DND-41 (cell line): ENCODE measurements around the gene KANSL1.

Source experiments
- ATAC-seq: fragments of 200-7000 bp; cut with Tn5 transposase; 3 replicates; pipeline ENCODE4 v1.9.1; 2021; ENCODE audit warnings: low read depth; ENCODE audit not compliant: insufficient read depth
- DNase-seq: peaks from one replicate; pipeline ENCODE4 v3.0.0-alpha.2; 2020
- H2AFZ ChIP-seq: 2 replicates; pipeline ENCODE4 v1.6.0; 2012; ENCODE audit warnings: low read depth, low read length
- H3K27ac ChIP-seq: 2 replicates; pipeline ENCODE4 v1.5.1; 2012; ENCODE audit warnings: low read length, inconsistent platforms
- H3K27me3 ChIP-seq: fragments of 200-600 bp; sonication (generic); 2 replicates; pipeline ENCODE4 v1.6.0; 2012; ENCODE audit warnings: low read length, mild to moderate bottlenecking, inconsistent platforms; ENCODE audit not compliant: insufficient read depth, poor library complexity
- H3K36me3 ChIP-seq: 2 replicates; pipeline ENCODE4 v1.5.1; 2012; ENCODE audit warnings: low read length, inconsistent platforms; ENCODE audit not compliant: insufficient read depth
- H3K4me1 ChIP-seq: 2 replicates; pipeline ENCODE4 v1.5.1; 2012; ENCODE audit warnings: mild to moderate bottlenecking, low read length; ENCODE audit not compliant: insufficient read depth
- H3K4me2 ChIP-seq: 2 replicates; pipeline ENCODE4 v1.6.0; 2012; ENCODE audit warnings: mild to moderate bottlenecking, moderate library complexity, low read length, inconsistent platforms; ENCODE audit not compliant: insufficient read depth
- H3K4me3 ChIP-seq, 2 experiments: fragments of 200-600 bp in 1 of 2; shearing (Covaris generic) in 1 of 2; 2 replicates each; pipeline ENCODE4 v1.5.1; 2012 to 2016; ENCODE audit warnings: inconsistent platforms in 2 of 2, low read length in 2 of 2, mild to moderate bottlenecking in 2 of 2, low read depth in 1 of 2, moderate library complexity in 1 of 2
- H3K79me2 ChIP-seq: 2 replicates; pipeline ENCODE4 v1.6.0; 2012; ENCODE audit warnings: low read length, inconsistent platforms; ENCODE audit not compliant: insufficient read depth
- H3K9ac ChIP-seq: 2 replicates; pipeline ENCODE4 v1.6.0; 2012; ENCODE audit warnings: low read depth, mild to moderate bottlenecking, inconsistent platforms, low read length, moderate library complexity
- H3K9me3 ChIP-seq: 2 replicates; pipeline ENCODE4 v1.5.1; 2012; ENCODE audit warnings: low read length, moderate library complexity, mild to moderate bottlenecking, inconsistent platforms; ENCODE audit not compliant: insufficient read depth, severe bottlenecking
- H4K20me1 ChIP-seq: 2 replicates; pipeline ENCODE4 v1.6.0; 2012; ENCODE audit warnings: low read length; ENCODE audit not compliant: insufficient read depth
- CTCF ChIP-seq: IDR thresholded peaks from 2 replicates; pipeline ENCODE4 v1.5.1; 2012; ENCODE audit warnings: borderline replicate concordance, low read length, moderate library complexity, mild to moderate bottlenecking; ENCODE audit not compliant: poor library complexity, severe bottlenecking; ENCODE audit errors: extremely low read depth
- EZH2 ChIP-seq: IDR thresholded peaks from 3 replicates; pipeline ENCODE4 v1.6.1; 2012; ENCODE audit warnings: borderline replicate concordance, low read depth, mild to moderate bottlenecking, moderate library complexity, low read length, inconsistent platforms; ENCODE audit not compliant: severe bottlenecking

KANSL1 gene

GRCh38 chr17:46109603-46110189, 83.5 kb downstream of the KANSL1 start:
- no peaks in the 10 kb centered on the region for H3K27me3 ChIP-seq
- H3K4me3 ChIP-seq = no peak overlapping the region
- H4K20me1 ChIP-seq = peaks cover 92% of the 10 kb centered on the region
- TF ChIP-seq CTCF (no peak), EZH2 (no peak)
- H2AFZ ChIP-seq = no peak overlapping the region
- no peak overlapping the region for H3K9ac ChIP-seq
- DNase-seq (no peak), ATAC-seq (no peak)
- peaks cover 99% of the 10 kb centered on the region for H3K79me2 ChIP-seq
- H3K9me3 ChIP-seq = no peaks in the 10 kb centered on the region
- no peak overlapping the region for H3K4me2 ChIP-seq
- H3K27ac ChIP-seq = no peak overlapping the region
- H3K4me1 ChIP-seq = no peaks in the 10 kb centered on the region
- peaks cover 4% of the 10 kb centered on the region; the same call in 1 of the 2 replicates for H3K36me3 ChIP-seq

GRCh38 chr17:46108550-46109110, 84.6 kb downstream of the KANSL1 start:
- DNase-seq (no peak), ATAC-seq (no peak)
- Histone ChIP-seq H3K27me3 (no peaks in the 10 kb centered on the region), H3K9ac (no peak overlapping the region), H2AFZ (no peak overlapping the region), H4K20me1 (peaks cover 91% of the 10 kb centered on the region), H3K79me2 (peaks cover 99% of the 10 kb centered on the region), H3K9me3 (no peaks in the 10 kb centered on the region), H3K27ac (no peak overlapping the region), H3K4me3 (no peak overlapping the region), H3K4me1 (no peaks in the 10 kb centered on the region), H3K4me2 (no peak overlapping the region), H3K36me3 (peaks cover 4% of the 10 kb centered on the region; the same call in 1 of the 2 replicates)
- TF ChIP-seq EZH2 = no peak
- no peak for TF ChIP-seq CTCF

GRCh38 chr17:46108120-46108519, 85.1 kb downstream of the KANSL1 start:
- H4K20me1 ChIP-seq = peaks cover 92% of the 10 kb centered on the region
- ATAC-seq (no peak), DNase-seq (no peak)
- H3K27me3 ChIP-seq = no peaks in the 10 kb centered on the region
- H3K36me3 ChIP-seq = peaks cover 2% of the 10 kb centered on the region; the same call in 1 of the 2 replicates
- H2AFZ ChIP-seq = no peak overlapping the region
- no peak overlapping the region for H3K9ac ChIP-seq
- TF ChIP-seq CTCF (no peak), EZH2 (no peak)
- no peaks in the 10 kb centered on the region for H3K9me3 ChIP-seq
- H3K27ac ChIP-seq = no peak overlapping the region
- H3K4me2 ChIP-seq = no peak overlapping the region
- no peaks in the 10 kb centered on the region for H3K4me1 ChIP-seq
- H3K4me3 ChIP-seq = no peak overlapping the region
- H3K79me2 ChIP-seq = peaks cover 99% of the 10 kb centered on the region
